GM19467 (cell line): ENCODE measurements around the gene EIF4G2.
A peak's percentile ranks its signal among the peaks of the same experiment; 100 is the strongest.

Source experiments
- ATAC-seq: cut with Tn5 transposase; IDR thresholded peaks from one replicate; pipeline ENCODE4 v1.9.1; 2021; ENCODE audit warnings: mild to moderate bottlenecking, moderate library complexity; ENCODE audit not compliant: unreplicated experiment

The EIF4G2 gene

GRCh38 chr11:10777806-10778205, 30.9 kb downstream of the EIF4G2 start:
- ATAC-seq: no peak

- no peak for ATAC-seq
Observed at GRCh38 chr11:10777393-10777793, 31.3 kb downstream of the EIF4G2 start.

GRCh38 chr11:10774811-10775210, 33.9 kb downstream of the EIF4G2 start:
- no peak for ATAC-seq

GRCh38 chr11:10771457-10771856, 37.3 kb downstream of the EIF4G2 start:
- no peak for ATAC-seq

GRCh38 chr11:10770626-10771254, 38.0 kb downstream of the EIF4G2 start:
- ATAC-seq: no peak

- no peak for ATAC-seq
Observed at GRCh38 chr11:10764412-10764811, 44.3 kb downstream of the EIF4G2 start.

- no peak for ATAC-seq
Observed at GRCh38 chr11:10763766-10764165, 45.0 kb downstream of the EIF4G2 start.

GRCh38 chr11:10762913-10763421, 45.8 kb downstream of the EIF4G2 start:
- ATAC-seq: no peak

GRCh38 chr11:10762185-10762584, 46.5 kb downstream of the EIF4G2 start:
- peak; percentile 84 for ATAC-seq

- ATAC-seq: no peak
Observed at GRCh38 chr11:10761085-10761698, 47.5 kb downstream of the EIF4G2 start.

- no peak for ATAC-seq
Observed at GRCh38 chr11:10758957-10759356, 49.8 kb downstream of the EIF4G2 start.

- ATAC-seq: no peak
Observed at GRCh38 chr11:10752486-10752885, 56.2 kb downstream of the EIF4G2 start.

- no peak for ATAC-seq
Observed at GRCh38 chr11:10752061-10752460, 56.7 kb downstream of the EIF4G2 start.

- no peak for ATAC-seq
Observed at GRCh38 chr11:10751581-10751940, 57.2 kb downstream of the EIF4G2 start.

- ATAC-seq: peak; percentile 76
Observed at GRCh38 chr11:10750838-10751580, 57.7 kb downstream of the EIF4G2 start, which contains the start of gene CTR9. TSS of gene CTR9 (plus strand) at chr11:10751246. CDS start at chr11:10751413, 167 bp downstream.

GRCh38 chr11:10749476-10749875, 59.2 kb downstream of the EIF4G2 start:
- no peak for ATAC-seq

- ATAC-seq: no peak
Observed at GRCh38 chr11:10747733-10748132, 61.0 kb downstream of the EIF4G2 start.
